ENCODE measurements around the gene CDH7.

Gene CDH7

DNA sequence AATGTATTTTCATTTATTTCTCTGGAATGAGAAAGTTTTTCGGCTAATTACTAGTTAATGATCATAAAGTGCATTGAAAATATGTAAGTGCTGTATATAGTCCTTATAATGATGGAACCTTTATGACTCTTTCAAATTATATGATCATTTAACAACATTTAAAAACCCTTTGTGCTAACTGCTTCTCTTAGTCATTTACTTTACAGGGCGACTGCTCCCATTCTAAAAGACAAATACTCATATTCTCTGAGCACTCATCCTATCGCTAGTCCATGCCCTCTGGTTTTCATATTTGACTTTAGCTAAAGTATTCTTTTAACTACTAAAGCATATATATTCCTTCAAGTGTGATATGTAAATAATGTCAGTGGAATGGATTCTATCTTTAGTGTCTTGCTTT, 168.2 kb downstream of the CDH7 start:
- no peak for DNase-seq (ENCODE audit: low read depth)

- no peak for DNase-seq (ENCODE audit: low read depth)
These were observed 168.9 kb downstream of the CDH7 start for GRCh38 chr18:65919663-65920062.

DNA sequence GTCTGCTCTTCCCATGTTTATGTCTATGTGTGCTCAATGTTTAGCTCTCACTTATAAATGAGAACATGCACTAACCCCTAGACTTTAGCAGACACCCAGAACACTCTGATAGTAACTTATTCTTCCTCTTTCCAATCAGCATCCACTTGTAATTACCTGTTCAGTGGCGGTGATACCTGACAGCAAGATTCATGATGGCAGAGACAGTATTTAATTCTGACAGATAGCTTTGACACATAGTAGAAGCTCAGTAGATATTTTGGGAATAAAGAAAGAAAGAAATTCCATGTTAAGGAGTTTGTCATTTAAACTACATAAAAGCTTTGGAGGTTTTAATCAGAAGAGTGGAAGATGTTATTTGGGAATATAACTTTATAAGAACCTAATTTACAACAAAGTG, 171.3 kb downstream of the CDH7 start:
- no peak for DNase-seq (ENCODE audit: low read depth)

DNA sequence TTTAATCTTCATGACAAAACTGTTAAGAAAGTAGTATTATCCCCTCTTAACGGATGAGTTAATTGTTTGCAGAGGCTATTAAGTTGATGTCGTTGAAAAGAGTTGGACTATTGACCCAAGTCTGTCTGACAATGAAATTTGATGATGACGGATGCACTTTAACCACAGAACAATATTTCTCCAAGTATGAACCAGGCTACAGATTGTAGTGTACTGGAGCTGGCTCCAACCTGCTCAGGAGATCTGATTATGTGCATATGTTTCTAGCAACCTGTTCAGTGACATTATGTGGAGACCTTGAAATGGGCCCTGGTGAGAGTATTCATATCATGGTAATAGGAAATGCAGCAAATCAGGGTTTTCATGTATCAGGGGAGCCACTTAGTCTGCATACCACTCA, 174.1 kb downstream of the CDH7 start:
- no peak for DNase-seq (ENCODE audit: low read depth)

DNA sequence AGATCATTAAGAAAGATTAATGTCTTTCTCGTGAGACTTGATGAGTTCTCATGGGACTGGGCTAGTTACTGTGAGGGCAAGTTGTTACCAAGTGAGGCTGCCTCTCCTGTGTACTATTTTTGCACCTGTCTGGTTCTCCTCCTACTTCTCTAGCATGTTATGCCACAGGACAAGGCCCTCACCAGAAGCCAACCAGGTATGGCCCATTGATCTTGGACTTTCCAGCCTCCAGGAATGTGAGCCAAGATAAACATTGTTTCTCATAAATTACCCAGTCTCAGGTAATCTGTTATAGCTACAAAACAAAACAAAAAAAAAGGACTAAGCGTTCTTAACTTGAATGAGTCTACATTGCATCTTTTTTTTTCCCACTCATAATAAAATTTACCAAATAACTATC, 184.1 kb downstream of the CDH7 start:
- no peak for DNase-seq (ENCODE audit: low read depth)

GRCh38 chr18:65936678-65937077, 185.9 kb downstream of the CDH7 start:
- no peak for DNase-seq (ENCODE audit: low read depth)

- DNase-seq (ENCODE audit: low read depth): no peak
These were observed 186.4 kb downstream of the CDH7 start for GRCh38 chr18:65937180-65937579.

- no peak for DNase-seq (ENCODE audit: low read depth)
These were observed 188.0 kb downstream of the CDH7 start for GRCh38 chr18:65938592-65939372.

Measured in CMK (cell line).